GM21786 (cell line): Measurements from ENCODE around the gene GPR3.
A peak's percentile ranks its signal among the peaks of the same experiment; 100 is the strongest.
"Not testable (repeated sequence)": the region's sequence is repeated elsewhere in the genome, so short reads cannot be mapped to it uniquely, and the experiment has no call there.

ENCODE experiments used
- ATAC-seq: cut with Tn5 transposase; IDR thresholded peaks from one replicate; pipeline ENCODE4 v1.9.1; 2021; ENCODE audit not compliant: unreplicated experiment

Gene GPR3

DNA sequence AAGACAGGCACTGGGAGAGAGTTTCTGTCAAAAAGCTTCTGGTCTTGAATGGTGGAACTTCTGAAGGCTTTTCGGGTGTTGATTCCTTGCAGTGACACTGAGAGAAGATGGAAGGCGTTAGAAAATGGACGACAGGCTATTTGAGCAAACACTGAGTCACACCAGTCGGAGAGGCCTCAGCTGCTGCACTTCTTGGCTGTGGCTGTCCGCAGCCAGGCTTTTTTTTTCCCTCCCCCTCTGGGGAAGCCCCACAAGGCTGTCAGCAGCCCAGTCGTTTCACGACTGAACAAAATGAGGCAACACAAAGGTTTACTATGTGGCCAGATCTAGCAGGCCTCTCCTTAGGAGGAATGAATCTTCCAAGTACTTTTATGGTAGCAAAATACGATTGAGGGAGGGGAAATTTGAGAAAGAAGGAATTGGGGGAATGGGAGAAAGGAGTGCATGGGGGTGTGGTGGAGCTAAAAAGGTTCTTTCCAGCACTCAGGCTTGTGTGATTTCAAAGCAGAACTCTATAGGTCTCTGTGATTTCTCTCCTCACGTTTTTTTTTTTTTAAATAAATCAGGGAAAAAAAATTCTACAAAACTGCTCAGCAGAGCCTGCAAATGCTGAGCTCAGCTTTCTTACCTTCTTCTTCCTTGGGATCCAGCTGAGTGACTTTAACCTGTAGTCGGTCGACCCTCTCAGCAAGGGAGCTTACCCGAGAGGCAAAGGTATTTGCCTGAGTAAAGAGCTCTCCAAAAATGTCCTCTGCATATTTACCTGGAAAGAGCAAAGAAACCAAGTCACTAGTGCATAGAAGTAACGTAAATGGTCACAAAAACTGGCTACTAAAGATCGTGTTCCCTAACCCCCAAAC lies 26.1 kb downstream of the GPR3 start:
- ATAC-seq: peak; percentile 55

DNA sequence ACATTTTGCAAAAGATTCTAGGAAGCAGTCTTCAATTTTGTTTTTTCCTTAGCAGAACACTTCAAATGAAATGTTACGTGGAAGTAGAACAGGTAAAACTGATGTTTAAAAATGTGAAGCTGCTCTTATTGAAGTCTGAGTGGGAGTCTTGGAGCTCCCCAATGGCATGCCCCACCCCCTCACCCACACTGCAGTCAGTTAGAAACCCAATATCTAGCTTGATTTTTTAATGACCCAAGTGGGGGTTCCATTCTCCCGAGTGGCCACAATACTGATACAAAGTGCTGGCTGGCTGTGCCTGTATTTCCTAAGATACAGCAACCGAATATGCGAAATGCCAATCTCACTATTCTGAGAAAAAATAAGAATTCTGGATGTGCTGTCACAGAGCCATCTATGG lies 31.3 kb downstream of the GPR3 start:
- no peak for ATAC-seq

DNA sequence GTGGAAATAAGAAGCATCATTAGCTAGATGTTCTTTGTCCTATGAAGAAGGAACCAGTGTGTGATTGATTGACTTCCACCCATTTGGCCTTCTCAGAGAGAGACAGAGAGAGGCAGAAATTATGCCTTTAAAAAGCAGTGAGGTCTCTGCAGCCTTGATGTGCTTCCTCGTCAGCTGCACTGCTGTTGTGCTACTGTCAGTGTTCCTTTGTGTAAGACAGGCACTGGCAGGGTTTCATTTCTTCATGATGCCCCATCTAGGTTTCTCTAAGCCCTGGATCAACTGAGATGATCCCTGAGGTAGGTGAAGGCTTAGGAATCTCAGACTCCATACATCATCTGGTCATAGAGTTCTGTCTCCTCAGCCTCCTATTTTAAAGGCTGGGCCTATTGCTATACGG lies 34.9 kb downstream of the GPR3 start:
- ATAC-seq: no peak

DNA sequence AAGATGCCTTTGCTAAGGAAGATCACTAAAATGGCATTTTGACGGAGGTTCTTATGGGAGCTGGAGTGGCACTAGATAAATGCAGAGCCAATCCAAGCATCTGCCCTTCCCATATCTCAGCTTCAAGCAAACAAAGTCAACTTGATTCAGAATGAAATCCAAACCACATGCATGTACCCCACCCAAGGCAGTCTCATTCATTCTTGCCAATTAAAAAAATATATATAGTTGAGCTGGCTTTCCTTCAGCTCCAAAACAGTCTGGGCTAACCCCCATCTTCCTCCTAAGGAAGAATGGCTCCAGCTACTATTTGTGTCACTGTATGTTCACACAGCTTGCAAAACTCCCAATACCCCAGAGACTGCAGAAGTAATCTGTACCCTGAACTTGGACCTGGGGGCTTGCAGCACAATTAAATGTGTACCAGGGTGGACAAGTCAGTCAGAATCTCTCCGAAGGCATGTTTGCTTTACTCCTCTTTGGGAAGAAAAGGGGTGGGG lies 35.4 kb downstream of the GPR3 start:
- ATAC-seq: no peak

DNA sequence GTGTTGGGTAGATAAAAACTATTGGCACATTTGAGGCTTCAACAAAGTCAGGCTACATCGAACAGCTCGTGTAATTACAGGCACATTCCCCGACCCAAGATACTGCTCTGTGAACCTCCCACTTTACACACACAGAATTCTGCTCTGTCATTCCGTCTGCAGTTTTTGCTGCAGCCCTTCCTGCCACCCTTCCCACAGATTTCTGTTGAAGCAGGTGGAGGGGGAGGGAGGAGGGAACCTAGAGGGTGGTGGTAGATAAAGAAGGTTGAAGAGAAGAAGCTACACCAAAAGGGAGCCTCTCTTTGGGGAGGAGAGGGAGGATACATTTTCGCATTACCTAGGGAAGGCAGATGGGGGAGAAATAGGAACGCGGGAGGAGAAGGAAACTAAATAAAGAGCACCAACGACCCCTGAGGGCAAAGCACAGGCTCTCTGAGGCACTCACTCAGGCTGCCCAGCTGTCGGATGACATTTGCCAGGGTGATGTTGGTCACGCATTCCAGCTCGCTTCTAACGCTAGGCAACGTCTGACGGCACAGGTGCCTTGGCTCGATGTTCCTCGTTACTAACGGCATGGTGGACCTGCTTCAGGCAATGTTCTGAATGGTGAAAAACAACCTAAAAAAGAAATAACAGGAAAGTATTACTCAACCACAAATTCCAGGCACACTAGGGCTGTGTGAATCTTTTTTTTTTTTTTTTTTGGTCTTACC lies 36.0 kb downstream of the GPR3 start:
- ATAC-seq: no peak

DNA sequence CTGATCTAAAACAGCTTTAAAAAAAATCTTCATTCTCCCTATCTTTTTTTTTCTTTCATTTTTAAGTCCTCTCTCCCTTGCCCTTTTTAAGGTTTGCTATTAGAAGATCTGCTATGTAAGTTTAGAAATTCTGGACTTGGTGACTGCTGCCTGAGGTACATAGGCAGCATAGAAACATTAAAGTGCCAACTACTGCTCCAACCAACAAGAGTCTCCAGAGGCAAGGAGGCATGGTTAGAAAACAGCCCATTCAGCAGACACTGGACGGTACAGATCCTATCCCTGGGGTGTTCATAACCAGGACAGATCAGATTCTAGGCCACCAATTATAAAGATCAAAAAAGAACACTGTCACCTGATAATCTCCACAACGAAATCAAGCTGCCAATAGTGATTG lies 36.6 kb downstream of the GPR3 start:
- ATAC-seq: no peak

DNA sequence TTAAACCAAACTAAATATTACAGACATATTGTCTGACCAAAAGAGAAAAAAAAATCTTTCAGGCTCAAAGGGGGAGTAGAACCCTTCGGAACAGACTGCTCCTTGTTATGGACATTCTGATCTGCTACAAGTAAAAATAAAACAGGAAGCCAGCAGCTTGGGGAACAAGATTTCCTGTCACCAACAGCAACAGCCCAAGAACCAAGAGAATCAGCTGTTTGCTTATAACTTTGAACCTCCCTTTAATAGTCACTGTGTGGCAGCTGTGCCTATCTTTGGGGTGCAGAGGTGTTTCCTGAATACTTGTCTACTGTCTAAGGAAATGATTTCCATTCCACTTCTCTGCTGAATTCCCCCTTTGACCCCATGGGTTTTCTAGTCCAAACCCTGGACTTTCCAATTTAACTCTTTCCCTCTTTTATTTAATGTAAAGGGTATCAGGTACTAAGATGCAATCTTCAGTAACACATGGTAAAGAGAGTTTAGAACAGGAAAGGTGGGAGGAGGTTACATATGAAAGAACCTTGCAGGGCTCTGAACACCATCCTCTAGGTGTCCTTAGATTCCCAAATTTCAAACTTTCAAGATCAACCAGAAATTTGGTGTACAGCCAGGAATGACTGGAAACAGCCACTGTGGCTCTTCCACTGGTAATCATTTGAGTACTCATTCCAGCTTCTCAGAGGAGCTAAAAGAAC lies 38.6 kb downstream of the GPR3 start:
- no peak for ATAC-seq

DNA sequence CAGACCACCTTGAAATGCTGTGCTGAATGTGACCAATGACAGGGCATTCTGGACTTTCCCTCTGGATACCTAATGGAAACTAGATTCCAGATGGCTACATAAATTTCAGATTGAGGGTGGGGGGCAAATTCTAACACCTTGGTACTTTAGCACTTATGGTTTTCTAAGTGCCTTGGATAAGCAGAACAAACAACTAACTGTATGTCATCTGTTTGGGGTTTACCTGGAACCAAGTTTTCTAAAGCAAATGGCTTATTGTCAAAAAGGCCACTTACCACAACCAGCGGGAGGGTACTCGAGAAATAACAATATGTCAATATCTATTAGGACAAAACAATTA lies 39.1 kb downstream of the GPR3 start:
- ATAC-seq: no peak

DNA sequence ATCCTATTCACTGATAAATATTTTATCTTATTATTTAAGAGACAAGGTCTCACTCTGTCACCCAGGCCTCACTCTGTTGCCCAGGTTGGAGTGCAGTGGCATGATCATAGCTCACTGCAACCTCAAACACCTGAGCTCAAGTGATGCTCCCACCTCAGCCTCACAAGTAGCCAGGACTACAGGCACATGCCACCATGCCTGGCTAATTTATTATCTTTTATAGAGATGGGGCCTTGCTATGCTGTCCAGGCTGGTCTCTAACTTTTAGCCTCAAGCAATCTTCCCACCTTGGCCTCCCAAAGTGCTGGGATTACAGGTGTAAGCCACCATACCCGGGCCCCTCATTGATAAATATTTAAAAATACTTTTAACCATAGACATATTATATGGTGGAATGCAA lies 40.3 kb downstream of the GPR3 start:
- ATAC-seq: not testable (repeated sequence)

DNA sequence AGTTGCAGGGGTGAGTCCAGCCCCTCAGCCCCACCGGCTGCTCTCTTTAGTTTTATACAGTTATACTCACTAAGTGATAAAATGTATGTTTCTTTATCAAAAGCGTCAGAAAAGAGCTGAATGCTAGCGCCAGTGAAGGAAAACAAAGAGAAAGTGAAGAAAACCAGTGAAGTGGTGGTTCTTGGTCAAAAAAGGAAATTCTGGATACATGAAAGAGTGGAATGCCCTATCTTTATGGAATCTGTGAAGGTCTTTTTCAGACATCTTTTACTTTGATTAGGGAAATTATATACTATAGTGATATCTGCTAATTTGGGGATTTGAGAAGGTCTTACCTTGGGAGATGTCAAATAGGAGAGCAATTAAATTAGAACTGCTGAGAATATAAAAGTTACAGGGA lies 41.3 kb downstream of the GPR3 start:
- ATAC-seq: no peak

DNA sequence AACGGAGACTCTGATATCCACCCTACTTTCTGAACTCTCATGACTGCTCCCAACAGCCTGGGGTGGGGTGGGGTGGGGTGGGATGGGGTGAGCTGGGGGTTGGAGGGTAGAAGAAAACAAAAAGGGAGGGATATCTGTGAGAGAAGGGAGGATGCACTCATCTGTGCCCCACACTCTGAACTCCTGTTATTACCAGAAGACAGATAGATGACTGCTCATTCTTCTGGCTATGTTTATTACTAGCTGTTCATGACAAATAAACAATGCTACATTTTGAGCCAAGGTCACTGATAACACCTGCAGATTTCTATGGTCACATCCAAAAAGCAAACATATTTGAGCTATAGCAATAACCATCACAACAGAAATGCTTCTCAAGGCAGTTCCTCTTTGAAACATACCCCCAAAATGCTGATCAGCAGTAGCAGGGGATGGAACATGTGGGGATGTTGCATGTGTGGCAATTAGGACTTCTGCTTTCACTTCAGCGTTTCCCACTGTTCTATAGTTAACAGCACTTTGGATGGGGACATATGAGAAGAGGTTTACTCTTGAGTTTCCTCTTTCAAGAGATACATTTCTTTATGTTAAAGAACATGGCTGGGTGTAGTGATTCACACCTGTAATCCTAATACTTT lies 43.3 kb downstream of the GPR3 start:
- ATAC-seq: no peak

DNA sequence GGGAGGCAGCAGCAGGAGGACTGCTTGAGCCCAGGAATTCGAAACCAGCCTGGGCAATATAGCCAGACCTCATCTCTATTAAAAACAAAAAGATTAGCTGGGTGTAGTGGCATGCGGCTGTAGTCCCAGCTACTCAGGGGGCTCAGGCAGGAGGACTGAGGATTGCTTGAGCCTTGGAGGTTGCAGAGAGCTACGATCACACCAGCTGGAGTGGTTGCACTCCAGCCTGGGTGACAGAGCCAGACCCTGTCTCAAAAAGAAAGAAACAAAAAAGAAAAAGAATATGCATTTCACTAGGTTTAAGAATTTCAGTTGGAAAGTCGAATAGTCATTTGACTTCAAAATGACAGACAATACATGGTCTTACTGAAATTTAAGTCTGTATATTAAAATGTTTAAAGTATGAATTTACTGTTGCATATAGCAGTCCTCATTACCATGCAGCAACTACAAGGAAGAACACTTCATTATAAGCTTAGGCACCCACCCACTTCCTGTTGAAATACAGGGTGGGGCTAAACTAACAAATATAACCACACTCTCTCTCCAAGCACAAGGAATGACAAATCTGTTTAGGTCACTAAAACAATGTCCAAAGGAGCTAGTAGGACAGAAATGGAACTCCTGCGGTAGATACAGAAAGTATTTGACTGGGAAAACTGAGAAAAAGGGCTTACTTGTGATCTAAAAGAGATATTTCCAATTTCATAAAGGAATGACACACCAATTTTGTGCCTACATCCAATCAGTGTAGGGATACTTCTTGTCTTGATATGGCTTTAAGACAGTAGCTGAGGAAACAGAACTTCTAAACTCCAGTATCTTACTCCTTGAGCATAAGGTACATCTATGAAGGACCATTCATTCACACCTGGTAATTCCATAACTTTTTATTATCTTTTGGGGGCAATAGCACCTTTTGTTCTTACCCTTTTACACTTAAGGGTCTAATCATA lies 44.1 kb downstream of the GPR3 start:
- ATAC-seq: no peak

DNA sequence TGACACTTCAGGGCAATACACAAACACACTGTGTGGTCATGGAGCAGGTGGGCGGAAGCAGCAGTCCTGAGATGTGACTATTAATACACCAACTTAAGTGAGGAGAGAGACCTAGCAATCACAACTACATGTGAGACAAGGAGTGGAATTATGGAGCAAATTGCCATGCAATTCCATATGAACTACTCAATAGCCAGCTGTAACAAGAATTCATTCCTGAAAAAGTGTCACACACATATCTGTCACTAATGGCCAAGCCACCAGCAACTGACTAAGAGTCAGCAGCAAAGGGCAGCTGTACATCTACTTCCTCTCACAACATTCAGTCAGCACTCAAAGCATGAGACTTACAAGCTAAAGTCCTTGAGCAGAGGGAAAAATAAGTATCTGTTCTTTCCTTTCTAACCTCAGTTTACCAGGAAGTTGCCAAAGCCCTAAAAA lies 46.2 kb downstream of the GPR3 start:
- ATAC-seq: no peak

DNA sequence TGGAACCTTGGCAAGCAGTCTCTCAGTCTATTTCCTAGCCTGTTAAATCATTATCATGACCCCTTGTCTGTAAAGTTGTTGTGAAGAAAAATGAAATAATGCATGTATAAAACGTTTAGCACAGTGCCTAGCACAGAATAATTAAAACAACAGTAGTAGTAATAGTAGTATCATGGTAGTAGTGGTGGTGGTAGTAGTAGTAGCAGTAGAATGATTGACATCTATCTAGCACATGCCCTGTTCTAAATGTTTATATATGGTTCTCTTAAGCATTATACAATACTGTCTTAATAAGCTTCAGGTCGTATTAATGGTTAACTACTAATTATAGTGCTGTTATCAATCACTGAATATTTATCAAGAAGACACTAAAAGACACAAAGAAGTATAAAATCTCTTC lies 46.7 kb downstream of the GPR3 start:
- no peak for ATAC-seq

DNA sequence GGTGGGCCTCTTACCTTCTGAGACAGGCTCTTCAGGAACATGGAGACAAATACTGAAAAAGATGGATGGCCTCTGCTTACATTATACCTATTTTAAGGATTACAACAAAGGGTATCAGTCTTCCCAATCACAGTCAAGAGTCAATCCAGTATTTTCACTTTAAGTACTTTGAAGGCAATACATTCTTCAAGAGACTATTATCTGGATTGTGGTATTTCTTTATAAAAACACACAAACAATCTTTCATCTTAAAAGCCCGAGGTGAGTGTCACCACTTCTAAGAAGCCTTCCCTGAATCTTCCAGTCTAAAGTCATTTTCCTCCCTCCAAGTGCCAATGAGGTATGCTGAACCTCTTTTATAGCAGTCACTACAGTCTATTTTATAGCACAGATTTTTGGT lies 52.2 kb downstream of the GPR3 start:
- ATAC-seq: no peak
